K562 (cell line): ENCODE results near the gene MECR. TPM values are rescaled to one million over a fixed set of nuclear protein-coding genes. Genes with fewer than 3 reads are reported as not detected.

Source experiments
- CHD4 ChIP-seq: fragments of 200-600 bp; sonication (generic); IDR thresholded peaks from 3 replicates; pipeline ENCODE4 v1.6.1; 2012; ENCODE audit warnings: low read depth, mild to moderate bottlenecking, mixed read lengths, low read length, inconsistent platforms; ENCODE audit not compliant: insufficient read depth, insufficient replicate concordance, poor library complexity, severe bottlenecking
- SMAD4 ChIP-seq: fragments of 250-450 bp; sonication (Bioruptor Pico); conservative IDR thresholded peaks from 2 replicates; pipeline ENCODE4 v1.8.0; 2021; ENCODE audit warnings: inconsistent platforms, mild to moderate bottlenecking, moderate library complexity
- TCF7 ChIP-seq: sonication (generic); IDR thresholded peaks from 2 replicates; pipeline ENCODE4 v1.6.1; 2016; ENCODE audit warnings: antibody characterized with exemption, borderline replicate concordance
- polyA plus RNA-seq, 8 experiments: library from polyadenylated mRNA; depleted of rRNA in 4 of 8; stranded (reverse) in 5 of 8; unstranded in 3 of 8; fragments of >200 nt; fragmentation: Nextera tagmentation in 2 of 8; fragmentation: Illumina TruSeq in 1 of 8; extraction: Ambion mirVana in 2 of 8; extraction: Trizol in 1 of 8; gene quantifications; 2 replicates each; pipeline versions ENCODE4 v1.2.1 to v1.2.3, GENCODE V29; 2011 to 2014; ENCODE audit warnings: inconsistent platforms in 1 of 8, missing spikeins in 1 of 8
- total RNA-seq, 7 experiments: library from RNA; depleted of rRNA in 6 of 7; stranded (reverse); fragments of >200 nt in 6 of 7; fragmentation: Illumina TruSeq in 2 of 7; extraction: Trizol in 2 of 7; gene quantifications; 2 replicates each; pipeline versions ENCODE4 v1.2.1 to v1.2.3, GENCODE V29; 2011 to 2021; ENCODE audit warnings: low replicate concordance in 1 of 7
- TF ChIP-seq, protein P1 (sequence below), 3 experiments: fragments of 200-800 bp in 1 of 3; fragments of 250-450 bp in 1 of 3; fragments of 450-650 bp in 1 of 3; sonication (Bioruptor Pico) in 1 of 3; sonication (Bioruptor generic) in 1 of 3; formaldehyde crosslinking in 1 of 3; IDR thresholded peaks; 2 replicates each; pipeline versions ENCODE4 v1.6.1 to v1.8.0; 2016 to 2022; ENCODE audit warnings: mild to moderate bottlenecking in 2 of 3, missing genetic modification characterization in 2 of 3, missing compliant biosample characterization in 1 of 3, moderate library complexity in 1 of 3
- TF ChIP-seq, protein P2 (sequence below), 2 experiments: fragments of 450-650 bp in 1 of 2; IDR thresholded peaks; 2 replicates each; pipeline ENCODE4 v1.6.1; 2011 to 2017; ENCODE audit warnings: low read depth in 2 of 2, antibody characterized with exemption in 1 of 2, borderline replicate concordance in 1 of 2, low read length in 1 of 2, mild to moderate bottlenecking in 1 of 2, mixed read lengths in 1 of 2; ENCODE audit not compliant: control insufficient read depth in 1 of 2
- TF ChIP-seq, protein P3 (sequence below): sonication (generic); formaldehyde crosslinking; IDR thresholded peaks from 2 replicates; pipeline ENCODE4 v1.8.1; 2023; ENCODE audit warnings: mild to moderate bottlenecking, missing genetic modification reagents
- TF ChIP-seq, protein P4 (sequence below), 2 experiments: IDR thresholded peaks in 1 of 2; conservative IDR thresholded peaks in 1 of 2; 2 replicates each; pipeline ENCODE4 v1.6.1; 2016; ENCODE audit warnings: low read depth in 2 of 2, mild to moderate bottlenecking in 1 of 2, missing compliant biosample characterization in 1 of 2, missing genetic modification characterization in 1 of 2, moderate library complexity in 1 of 2
- TF ChIP-seq, protein P5 (sequence below): conservative IDR thresholded peaks from 2 replicates; pipeline ENCODE4 v1.6.1; 2011; ENCODE audit warnings: low read depth, mild to moderate bottlenecking, low read length; ENCODE audit not compliant: control insufficient read depth

The MECR gene
- total and polyA plus RNA-seq, 9 of the 15 experiments (the other 6 are each of a cell fraction or from before 2014, with no cell fraction given) = 10.4 to 58.6 (median 42.9) TPM

DNA sequence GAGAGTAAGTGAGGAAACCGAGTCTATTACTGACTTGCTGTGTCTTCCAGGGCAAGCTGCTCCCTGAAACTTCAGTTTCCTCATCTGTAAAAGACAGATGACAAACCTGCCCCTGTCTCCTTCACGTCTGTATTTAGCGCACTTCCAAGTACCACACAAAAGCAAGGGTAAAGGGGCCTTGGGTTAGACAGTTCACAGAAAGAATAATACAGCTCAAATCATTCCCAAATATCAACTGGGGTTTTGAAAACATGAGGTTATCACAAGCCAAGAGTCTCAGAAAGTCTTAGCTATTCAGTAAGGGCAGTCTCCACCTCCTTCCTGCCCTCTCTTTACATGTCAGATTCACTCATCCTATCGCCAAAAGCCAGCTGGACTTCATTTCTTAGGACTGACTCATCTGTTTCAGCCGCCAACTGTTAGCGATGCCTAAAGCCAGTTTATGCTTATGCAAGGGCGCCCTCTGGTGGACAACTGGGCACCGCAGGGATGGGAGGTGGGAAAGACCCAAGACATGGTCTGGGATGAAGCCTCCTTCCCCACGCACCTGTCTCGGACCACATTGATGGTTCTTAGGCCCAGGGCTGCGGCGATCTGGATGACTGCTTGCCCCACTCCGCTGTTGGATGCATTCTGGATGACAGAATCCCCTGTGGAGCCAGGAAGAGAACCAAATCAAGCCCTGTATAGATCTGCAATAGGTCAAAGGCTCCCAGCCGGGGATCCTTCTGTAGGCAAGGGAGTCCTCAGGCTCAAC is 28.0 kb downstream of the MECR start (continued):
- TF ChIP-seq, protein P1, sequence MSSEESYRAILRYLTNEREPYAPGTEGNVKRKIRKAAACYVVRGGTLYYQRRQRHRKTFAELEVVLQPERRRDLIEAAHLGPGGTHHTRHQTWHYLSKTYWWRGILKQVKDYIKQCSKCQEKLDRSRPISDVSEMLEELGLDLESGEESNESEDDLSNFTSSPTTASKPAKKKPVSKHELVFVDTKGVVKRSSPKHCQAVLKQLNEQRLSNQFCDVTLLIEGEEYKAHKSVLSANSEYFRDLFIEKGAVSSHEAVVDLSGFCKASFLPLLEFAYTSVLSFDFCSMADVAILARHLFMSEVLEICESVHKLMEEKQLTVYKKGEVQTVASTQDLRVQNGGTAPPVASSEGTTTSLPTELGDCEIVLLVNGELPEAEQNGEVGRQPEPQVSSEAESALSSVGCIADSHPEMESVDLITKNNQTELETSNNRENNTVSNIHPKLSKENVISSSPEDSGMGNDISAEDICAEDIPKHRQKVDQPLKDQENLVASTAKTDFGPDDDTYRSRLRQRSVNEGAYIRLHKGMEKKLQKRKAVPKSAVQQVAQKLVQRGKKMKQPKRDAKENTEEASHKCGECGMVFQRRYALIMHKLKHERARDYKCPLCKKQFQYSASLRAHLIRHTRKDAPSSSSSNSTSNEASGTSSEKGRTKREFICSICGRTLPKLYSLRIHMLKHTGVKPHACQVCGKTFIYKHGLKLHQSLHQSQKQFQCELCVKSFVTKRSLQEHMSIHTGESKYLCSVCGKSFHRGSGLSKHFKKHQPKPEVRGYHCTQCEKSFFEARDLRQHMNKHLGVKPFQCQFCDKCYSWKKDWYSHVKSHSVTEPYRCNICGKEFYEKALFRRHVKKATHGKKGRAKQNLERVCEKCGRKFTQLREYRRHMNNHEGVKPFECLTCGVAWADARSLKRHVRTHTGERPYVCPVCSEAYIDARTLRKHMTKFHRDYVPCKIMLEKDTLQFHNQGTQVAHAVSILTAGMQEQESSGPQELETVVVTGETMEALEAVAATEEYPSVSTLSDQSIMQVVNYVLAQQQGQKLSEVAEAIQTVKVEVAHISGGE (CRISPR knock-in tag; IDR thresholded peaks at IDR 0.05) = no peak
- TF ChIP-seq, protein P2, sequence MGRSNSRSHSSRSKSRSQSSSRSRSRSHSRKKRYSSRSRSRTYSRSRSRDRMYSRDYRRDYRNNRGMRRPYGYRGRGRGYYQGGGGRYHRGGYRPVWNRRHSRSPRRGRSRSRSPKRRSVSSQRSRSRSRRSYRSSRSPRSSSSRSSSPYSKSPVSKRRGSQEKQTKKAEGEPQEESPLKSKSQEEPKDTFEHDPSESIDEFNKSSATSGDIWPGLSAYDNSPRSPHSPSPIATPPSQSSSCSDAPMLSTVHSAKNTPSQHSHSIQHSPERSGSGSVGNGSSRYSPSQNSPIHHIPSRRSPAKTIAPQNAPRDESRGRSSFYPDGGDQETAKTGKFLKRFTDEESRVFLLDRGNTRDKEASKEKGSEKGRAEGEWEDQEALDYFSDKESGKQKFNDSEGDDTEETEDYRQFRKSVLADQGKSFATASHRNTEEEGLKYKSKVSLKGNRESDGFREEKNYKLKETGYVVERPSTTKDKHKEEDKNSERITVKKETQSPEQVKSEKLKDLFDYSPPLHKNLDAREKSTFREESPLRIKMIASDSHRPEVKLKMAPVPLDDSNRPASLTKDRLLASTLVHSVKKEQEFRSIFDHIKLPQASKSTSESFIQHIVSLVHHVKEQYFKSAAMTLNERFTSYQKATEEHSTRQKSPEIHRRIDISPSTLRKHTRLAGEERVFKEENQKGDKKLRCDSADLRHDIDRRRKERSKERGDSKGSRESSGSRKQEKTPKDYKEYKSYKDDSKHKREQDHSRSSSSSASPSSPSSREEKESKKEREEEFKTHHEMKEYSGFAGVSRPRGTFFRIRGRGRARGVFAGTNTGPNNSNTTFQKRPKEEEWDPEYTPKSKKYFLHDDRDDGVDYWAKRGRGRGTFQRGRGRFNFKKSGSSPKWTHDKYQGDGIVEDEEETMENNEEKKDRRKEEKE (IDR thresholded peaks at IDR 0.05; ENCODE audit: borderline replicate concordance in 1 of 2, control insufficient read depth in 1 of 2, low read depth in 2 of 2, low read length in 1 of 2) = no peak
- TF ChIP-seq, protein P3, sequence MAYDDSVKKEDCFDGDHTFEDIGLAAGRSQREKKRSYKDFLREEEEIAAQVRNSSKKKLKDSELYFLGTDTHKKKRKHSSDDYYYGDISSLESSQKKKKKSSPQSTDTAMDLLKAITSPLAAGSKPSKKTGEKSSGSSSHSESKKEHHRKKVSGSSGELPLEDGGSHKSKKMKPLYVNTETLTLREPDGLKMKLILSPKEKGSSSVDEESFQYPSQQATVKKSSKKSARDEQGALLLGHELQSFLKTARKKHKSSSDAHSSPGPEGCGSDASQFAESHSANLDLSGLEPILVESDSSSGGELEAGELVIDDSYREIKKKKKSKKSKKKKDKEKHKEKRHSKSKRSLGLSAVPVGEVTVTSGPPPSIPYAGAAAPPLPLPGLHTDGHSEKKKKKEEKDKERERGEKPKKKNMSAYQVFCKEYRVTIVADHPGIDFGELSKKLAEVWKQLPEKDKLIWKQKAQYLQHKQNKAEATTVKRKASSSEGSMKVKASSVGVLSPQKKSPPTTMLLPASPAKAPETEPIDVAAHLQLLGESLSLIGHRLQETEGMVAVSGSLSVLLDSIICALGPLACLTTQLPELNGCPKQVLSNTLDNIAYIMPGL (CRISPR knock-in tag) = no peak
- TF ChIP-seq, protein P4, sequence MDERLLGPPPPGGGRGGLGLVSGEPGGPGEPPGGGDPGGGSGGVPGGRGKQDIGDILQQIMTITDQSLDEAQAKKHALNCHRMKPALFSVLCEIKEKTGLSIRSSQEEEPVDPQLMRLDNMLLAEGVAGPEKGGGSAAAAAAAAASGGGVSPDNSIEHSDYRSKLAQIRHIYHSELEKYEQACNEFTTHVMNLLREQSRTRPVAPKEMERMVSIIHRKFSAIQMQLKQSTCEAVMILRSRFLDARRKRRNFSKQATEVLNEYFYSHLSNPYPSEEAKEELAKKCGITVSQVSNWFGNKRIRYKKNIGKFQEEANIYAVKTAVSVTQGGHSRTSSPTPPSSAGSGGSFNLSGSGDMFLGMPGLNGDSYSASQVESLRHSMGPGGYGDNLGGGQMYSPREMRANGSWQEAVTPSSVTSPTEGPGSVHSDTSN (CRISPR knock-in tag; IDR thresholded peaks at IDR 0.05; ENCODE audit: low read depth) = no peak
- TF ChIP-seq, protein P4 (tag; conservative IDR thresholded peaks at IDR 0.05; ENCODE audit: low read depth) = peak; percentile 66; the same call in 1 of the 2 replicates
- TF ChIP-seq CHD4 (no peak), TCF7 (peak; percentile 76; the same call in 1 of the 2 replicates), SMAD4 (CRISPR knock-in tag) (peak; percentile 73)
- TF ChIP-seq, protein P5, sequence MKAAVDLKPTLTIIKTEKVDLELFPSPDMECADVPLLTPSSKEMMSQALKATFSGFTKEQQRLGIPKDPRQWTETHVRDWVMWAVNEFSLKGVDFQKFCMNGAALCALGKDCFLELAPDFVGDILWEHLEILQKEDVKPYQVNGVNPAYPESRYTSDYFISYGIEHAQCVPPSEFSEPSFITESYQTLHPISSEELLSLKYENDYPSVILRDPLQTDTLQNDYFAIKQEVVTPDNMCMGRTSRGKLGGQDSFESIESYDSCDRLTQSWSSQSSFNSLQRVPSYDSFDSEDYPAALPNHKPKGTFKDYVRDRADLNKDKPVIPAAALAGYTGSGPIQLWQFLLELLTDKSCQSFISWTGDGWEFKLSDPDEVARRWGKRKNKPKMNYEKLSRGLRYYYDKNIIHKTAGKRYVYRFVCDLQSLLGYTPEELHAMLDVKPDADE = no peak
